GM18508 (cell line): Measurements from ENCODE around the gene ADCK2.
"Not testable (repeated sequence)": the region's sequence is repeated elsewhere in the genome, so short reads cannot be mapped to it uniquely, and the experiment has no call there.

Experiments
- ATAC-seq: cut with Tn5 transposase; IDR thresholded peaks from one replicate; pipeline ENCODE4 v1.9.1; 2021; ENCODE audit warnings: moderate number of reproducible peaks; ENCODE audit not compliant: insufficient read depth, unreplicated experiment

ADCK2 gene

GRCh38 chr7:140672382-140673062 lies at the start of gene ADCK2:
Gene ADCK2, plus strand, starts transcription at chr7:140672945. Its CDS starts 386 bp downstream, at chr7:140673331.
- ATAC-seq, result no peak

GRCh38 chr7:140623980-140624379 lies 48.8 kb upstream of the ADCK2 start:
- ATAC-seq, result no peak

- no peak for ATAC-seq
These were observed 48.2 kb upstream of the ADCK2 start for GRCh38 chr7:140624392-140625191.

- ATAC-seq, result not testable (repeated sequence)
These were observed 47.6 kb upstream of the ADCK2 start for GRCh38 chr7:140625192-140625558.

- ATAC-seq, result no peak
These were observed 46.6 kb upstream of the ADCK2 start for GRCh38 chr7:140625908-140626868.

- ATAC-seq, result no peak
These were observed 41.7 kb upstream of the ADCK2 start for GRCh38 chr7:140631021-140631420.

- no peak for ATAC-seq
These were observed 41.1 kb upstream of the ADCK2 start for GRCh38 chr7:140631602-140632001.

GRCh38 chr7:140635345-140635744 lies 37.4 kb upstream of the ADCK2 start:
- ATAC-seq, result no peak

GRCh38 chr7:140635816-140636215 lies 36.9 kb upstream of the ADCK2 start:
- ATAC-seq, result no peak

- no peak for ATAC-seq
These were observed 35.3 kb upstream of the ADCK2 start for GRCh38 chr7:140637400-140637799.

GRCh38 chr7:140638173-140638791 lies 34.5 kb upstream of the ADCK2 start:
- ATAC-seq, result no peak

- no peak for ATAC-seq
These were observed 33.2 kb upstream of the ADCK2 start for GRCh38 chr7:140639366-140640053.

- no peak for ATAC-seq
These were observed 32.6 kb upstream of the ADCK2 start for GRCh38 chr7:140640060-140640637.

- no peak for ATAC-seq
These were observed 31.8 kb upstream of the ADCK2 start, which contains the start of gene DENND2A for GRCh38 chr7:140640727-140641523. Gene DENND2A, minus strand, starts transcription at chr7:140640813. Its CDS starts 38,416 bp downstream, at chr7:140602397.

GRCh38 chr7:140641524-140642195 lies 31.1 kb upstream of the ADCK2 start:
- ATAC-seq, result no peak

- no peak for ATAC-seq
These were observed 29.3 kb upstream of the ADCK2 start for GRCh38 chr7:140643416-140643815.

- not testable (repeated sequence) for ATAC-seq
These were observed 28.0 kb upstream of the ADCK2 start for GRCh38 chr7:140644761-140645160.
